Naive thymus-derived CD8-positive, alpha-beta T cell (primary cell): ENCODE measurements around the gene MED22. TPM values are rescaled to one million over a fixed set of nuclear protein-coding genes. Genes with fewer than 3 reads are reported as not detected.
A peak's percentile ranks its signal among the peaks of the same experiment; 100 is the strongest.
"Not testable (repeated sequence)": the region's sequence is repeated elsewhere in the genome, so short reads cannot be mapped to it uniquely, and the experiment has no call there.

ENCODE experiments used
- ATAC-seq, 2 donors: fragments of 150-1000 bp; cut with Tn5 transposase in 1 of 2; sonication (Bioruptor Pico), chemical (Tn5 transposase) in 1 of 2; 1 replicate in 1 of 2; 2 replicates in 1 of 2; pipeline ENCODE4 v1.10.0; 2021; ENCODE audit warnings: mild to moderate bottlenecking in 2 of 2, moderate library complexity in 2 of 2
- POLR2A ChIA-PET: fragments of 350-600 bp; sonication (Branson Sonifier 250); formaldehyde crosslinking; loops from one replicate; lab custom pipeline; 2021; ENCODE audit warnings: antibody characterized with exemption; lab: Charles Lee
- DNase-seq, 10 donors: peaks; one replicate each; pipeline versions ENCODE4 v3.0.0 to v3.0.0-alpha.2; 2020 to 2022
- H3K27ac Mint-ChIP-seq, 10 donors: one replicate each; pipeline ENCODE4 v1.8.0; 2020 to 2022; ENCODE audit warnings: mild to moderate bottlenecking in 10 of 10, mixed read lengths in 10 of 10, moderate library complexity in 4 of 10, inconsistent platforms in 1 of 10
- H3K27me3 Mint-ChIP-seq, 5 donors: one replicate each; pipeline ENCODE4 v1.8.0; 2021 to 2022; ENCODE audit warnings: mixed read lengths in 5 of 5
- H3K36me3 Mint-ChIP-seq, 3 donors: one replicate each; pipeline ENCODE4 v1.8.0; 2020 to 2022; ENCODE audit warnings: mixed read lengths in 3 of 3, mild to moderate bottlenecking in 2 of 3, inconsistent platforms in 1 of 3
- H3K4me1 Mint-ChIP-seq, 4 donors: one replicate each; pipeline ENCODE4 v1.8.0; 2021 to 2022; ENCODE audit warnings: mixed read lengths in 4 of 4
- H3K4me3 Mint-ChIP-seq, 10 donors: one replicate each; pipeline ENCODE4 v1.8.0; 2020 to 2022; ENCODE audit warnings: mild to moderate bottlenecking in 10 of 10, mixed read lengths in 10 of 10, moderate library complexity in 6 of 10, inconsistent platforms in 1 of 10
- H3K9me3 Mint-ChIP-seq, 9 donors: one replicate each; pipeline ENCODE4 v1.8.0; 2020 to 2022; ENCODE audit warnings: mixed read lengths in 9 of 9, mild to moderate bottlenecking in 3 of 9, inconsistent platforms in 1 of 9, moderate library complexity in 1 of 9
- polyA plus RNA-seq, 3 donors: library from polyadenylated mRNA; unstranded; fragments of 300-500 nt; fragmentation: Illumina TruSeq; gene quantifications; one replicate each; pipeline ENCODE4 v1.2.3, GENCODE V29; 2021
- total RNA-seq, 8 experiments: library from RNA in 2 of 8; stranded (reverse) in 2 of 8; gene quantifications; one replicate each; pipeline ENCODE4 v1.2.3 and lab custom pipeline; 2021 to 2026

The MED22 gene
- total RNA-seq (10 to 100 TPM; 38.2 to 46.4 TPM), polyA plus RNA-seq (10 to 100 TPM; 10.3 to 20.6 (median 17.5) TPM), total RNA-seq (lab: John Stamatoyannopoulos, UW) (33.5 to 78.1 (median 65.1) reads per million in 6 experiments)

GRCh38 chr9:133347985-133348717, at the start of gene MED22, which contains the start of gene RPL7A:
Gene MED22 (minus strand): TSS chr9:133348131. CDS start chr9:133346662, 1,469 bp downstream.
Gene RPL7A (plus strand): TSS chr9:133348218. CDS start chr9:133348244, 26 bp downstream.
- Mint-ChIP-seq H3K4me1 (peaks cover 18 to 46% (median 42%) of the 10 kb centered on the region in 4 donors), H3K9me3 (no peaks in the 10 kb centered on the region), H3K4me3 (peak within 1 kb of the TSS; percentile 97 to 100 (median 99)), H3K27me3 (no peaks in the 10 kb centered on the region), H3K36me3 (peaks cover 0 to 66% (median 21%) of the 10 kb centered on the region in 3 donors), H3K27ac (peak within 1 kb of the TSS; percentile 95 to 99 (median 98))
- DNase-seq: peak; percentile 72 to 97 (median 90)
- POLR2A ChIA-PET: interaction anchor here (0.5 to 7.4 kb wide), 16 partner anchors 8 to 813 kb away, joined by 3 to 106 read pairs (median 4); partner anchors contain the start of genes BRD3OS, GTF3C5, SLC2A6 and STKLD1
- peak; percentile 87 to 88 for ATAC-seq

- Mint-ChIP-seq H3K4me3 (no peak overlapping the region), H3K27me3 (no peaks in the 10 kb centered on the region), H3K27ac (peak overlapping the region in 4 of 10 donors; percentile 49 to 94 (median 72)), H3K9me3 (no peaks in the 10 kb centered on the region), H3K4me1 (peaks cover 0 to 2% (median 0%) of the 10 kb centered on the region in 4 donors), H3K36me3 (peaks cover 0 to 2% (median 0%) of the 10 kb centered on the region in 3 donors)
- no peak for ATAC-seq
- DNase-seq: no peak
- POLR2A ChIA-PET: no interaction called here
Observed at GRCh38 chr9:133397370-133397769, 49.4 kb upstream of the MED22 start.

- DNase-seq: no peak
- H3K9me3 Mint-ChIP-seq: no peaks in the 10 kb centered on the region
- no peaks in the 10 kb centered on the region for H3K27me3 Mint-ChIP-seq
- peak overlapping the region in 3 of 10 donors; percentile 49 to 74 (median 69) for H3K27ac Mint-ChIP-seq
- no peak overlapping the region for H3K4me3 Mint-ChIP-seq
- H3K36me3 Mint-ChIP-seq: peaks cover 0 to under 1% (median 0%) of the 10 kb centered on the region in 3 donors
- ATAC-seq: no peak
- peaks cover 0 to 2% (median 0%) of the 10 kb centered on the region in 4 donors for H3K4me1 Mint-ChIP-seq
- POLR2A ChIA-PET: no interaction called here
Observed at GRCh38 chr9:133396952-133397351, 49.0 kb upstream of the MED22 start.

GRCh38 chr9:133394687-133395271, 46.8 kb upstream of the MED22 start:
- peak overlapping the region in 1 of 10 donors; percentile 37 for H3K27ac Mint-ChIP-seq
- ATAC-seq (no peak), DNase-seq (no peak)
- peaks cover 0 to 2% (median 0%) of the 10 kb centered on the region in 4 donors for H3K4me1 Mint-ChIP-seq
- no peak overlapping the region for H3K4me3 Mint-ChIP-seq
- H3K9me3 Mint-ChIP-seq: no peaks in the 10 kb centered on the region
- no peaks in the 10 kb centered on the region for H3K36me3 Mint-ChIP-seq
- POLR2A ChIA-PET: interaction anchor here (1.5 kb wide), 1 partner anchor 9 kb away, joined by 4 read pairs; no protein-coding TSS in a partner anchor
- H3K27me3 Mint-ChIP-seq: peaks cover 0 to 11% (median 0%) of the 10 kb centered on the region in 5 donors

GRCh38 chr9:133393399-133393798, 45.5 kb upstream of the MED22 start:
- ATAC-seq (no peak), DNase-seq (no peak)
- H3K27ac Mint-ChIP-seq: no peak overlapping the region
- H3K4me3 Mint-ChIP-seq: no peak overlapping the region
- no peaks in the 10 kb centered on the region for H3K9me3 Mint-ChIP-seq
- POLR2A ChIA-PET: no interaction called here
- H3K4me1 Mint-ChIP-seq: peaks cover 0 to 2% (median 0%) of the 10 kb centered on the region in 4 donors
- H3K27me3 Mint-ChIP-seq: peaks cover 0 to 17% (median 2%) of the 10 kb centered on the region in 5 donors
- no peaks in the 10 kb centered on the region for H3K36me3 Mint-ChIP-seq

- peaks cover 0 to 17% (median 2%) of the 10 kb centered on the region in 5 donors for H3K27me3 Mint-ChIP-seq
- POLR2A ChIA-PET: interaction anchor here (0.6 to 0.8 kb wide), 2 partner anchors 8 to 10 kb away, joined by 3 to 4 read pairs; no protein-coding TSS in a partner anchor
- H3K36me3 Mint-ChIP-seq, ATAC-seq, H3K9me3 Mint-ChIP-seq, H3K4me3 Mint-ChIP-seq, H3K4me1 Mint-ChIP-seq, H3K27ac Mint-ChIP-seq, DNase-seq: not testable (repeated sequence)
Observed at GRCh38 chr9:133392308-133392707, 44.4 kb upstream of the MED22 start.

GRCh38 chr9:133391449-133391848, 43.5 kb upstream of the MED22 start:
- H3K36me3 Mint-ChIP-seq: not testable (repeated sequence)
- peaks cover 0 to 17% (median 2%) of the 10 kb centered on the region in 5 donors for H3K27me3 Mint-ChIP-seq

GRCh38 chr9:133390713-133391112, 42.8 kb upstream of the MED22 start:
- H3K36me3 Mint-ChIP-seq: no peaks in the 10 kb centered on the region
- no peak overlapping the region for H3K4me3 Mint-ChIP-seq
- peaks cover 0 to 17% (median 2%) of the 10 kb centered on the region in 5 donors for H3K27me3 Mint-ChIP-seq
- no peak for DNase-seq
- no peak overlapping the region for H3K27ac Mint-ChIP-seq
- POLR2A ChIA-PET: no interaction called here
- ATAC-seq: no peak
- no peaks in the 10 kb centered on the region for H3K9me3 Mint-ChIP-seq
- no peaks in the 10 kb centered on the region for H3K4me1 Mint-ChIP-seq

More at GRCh38 chr9:133391449-133391848, 43.5 kb upstream of the MED22 start:
- not testable (repeated sequence) for H3K4me3 Mint-ChIP-seq, H3K4me1 Mint-ChIP-seq, H3K27ac Mint-ChIP-seq, H3K9me3 Mint-ChIP-seq, DNase-seq, ATAC-seq
- POLR2A ChIA-PET: interaction anchor here (0.8 kb wide), 1 partner anchor 11 kb away, joined by 4 read pairs; no protein-coding TSS in a partner anchor

GRCh38 chr9:133389562-133389961, 41.6 kb upstream of the MED22 start:
- Mint-ChIP-seq H3K27me3 (peaks cover 0 to 17% (median 2%) of the 10 kb centered on the region in 5 donors), H3K9me3 (no peaks in the 10 kb centered on the region), H3K36me3 (no peaks in the 10 kb centered on the region), H3K4me1 (no peaks in the 10 kb centered on the region), H3K27ac (no peak overlapping the region), H3K4me3 (no peak overlapping the region)
- ATAC-seq: no peak
- POLR2A ChIA-PET: no interaction called here
- DNase-seq: no peak

- no peaks in the 10 kb centered on the region for H3K4me1 Mint-ChIP-seq
- peaks cover 0 to 17% (median 2%) of the 10 kb centered on the region in 5 donors for H3K27me3 Mint-ChIP-seq
- H3K9me3 Mint-ChIP-seq: no peaks in the 10 kb centered on the region
- H3K27ac Mint-ChIP-seq: no peak overlapping the region
- POLR2A ChIA-PET: no interaction called here
- no peaks in the 10 kb centered on the region for H3K36me3 Mint-ChIP-seq
- no peak for DNase-seq
- no peak overlapping the region for H3K4me3 Mint-ChIP-seq
- ATAC-seq: no peak
Observed at GRCh38 chr9:133389025-133389557, 41.2 kb upstream of the MED22 start.

- no peak for DNase-seq
- ATAC-seq: no peak
- no peaks in the 10 kb centered on the region for H3K4me1 Mint-ChIP-seq
- no peak overlapping the region for H3K27ac Mint-ChIP-seq
- H3K4me3 Mint-ChIP-seq: no peak overlapping the region
- H3K27me3 Mint-ChIP-seq: peaks cover 0 to 17% (median 2%) of the 10 kb centered on the region in 5 donors
- POLR2A ChIA-PET: interaction anchor here (0.5 kb wide), 1 partner anchor 31 kb away, joined by 6 read pairs; the partner anchor contains the start of genes SURF1 and SURF2
- no peaks in the 10 kb centered on the region for H3K9me3 Mint-ChIP-seq
- no peaks in the 10 kb centered on the region for H3K36me3 Mint-ChIP-seq
Observed at GRCh38 chr9:133387680-133388079, 39.7 kb upstream of the MED22 start.

GRCh38 chr9:133386338-133386737, 38.4 kb upstream of the MED22 start:
- no peaks in the 10 kb centered on the region for H3K36me3 Mint-ChIP-seq
- no peak for DNase-seq
- H3K27ac Mint-ChIP-seq: no peak overlapping the region
- peaks cover 0 to 17% (median 2%) of the 10 kb centered on the region in 5 donors for H3K27me3 Mint-ChIP-seq
- ATAC-seq: no peak
- H3K4me1 Mint-ChIP-seq: no peaks in the 10 kb centered on the region
- POLR2A ChIA-PET: interaction anchor here (0.6 to 0.9 kb wide), 2 partner anchors 92 to 96 kb away, joined by 3 to 4 read pairs; partner anchors contain the start of gene SLC2A6
- H3K9me3 Mint-ChIP-seq: no peaks in the 10 kb centered on the region
- H3K4me3 Mint-ChIP-seq: no peak overlapping the region
